ENCODE results near the gene ECE2.

DNA sequence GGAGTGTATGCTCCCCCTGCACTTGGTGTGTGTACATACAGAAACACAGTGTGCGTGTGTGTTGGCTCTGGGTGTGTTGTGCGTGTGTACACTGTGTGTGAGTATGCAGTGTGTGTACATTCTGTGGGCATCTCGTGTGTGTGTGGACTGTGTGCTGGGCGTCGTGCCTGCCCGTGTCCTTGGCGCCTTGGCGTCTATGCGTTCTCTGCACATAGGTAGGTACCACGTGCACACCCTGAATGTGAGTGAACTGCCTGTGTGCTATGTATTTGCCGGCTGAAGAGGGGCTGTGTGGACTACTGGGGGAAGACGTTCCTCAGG lies 481 bp upstream of the ECE2 start:
- TF ChIP-seq ESRRA (CRISPR knock-in tag; IDR thresholded peaks at IDR 0.05; ENCODE audit: borderline replicate concordance) (no peak), ETV6 (CRISPR knock-in tag; IDR thresholded peaks at IDR 0.05) (no peak), GABPB1 (CRISPR knock-in tag; IDR thresholded peaks at IDR 0.05) (no peak), NR2C2 (CRISPR knock-in tag; IDR thresholded peaks at IDR 0.05) (no peak), SP1 (CRISPR knock-in tag; conservative IDR thresholded peaks at IDR 0.05) (no peak), FOXJ3 (CRISPR knock-in tag; IDR thresholded peaks at IDR 0.05; ENCODE audit: borderline replicate concordance) (no peak)
- TF ChIP-seq, protein P1, sequence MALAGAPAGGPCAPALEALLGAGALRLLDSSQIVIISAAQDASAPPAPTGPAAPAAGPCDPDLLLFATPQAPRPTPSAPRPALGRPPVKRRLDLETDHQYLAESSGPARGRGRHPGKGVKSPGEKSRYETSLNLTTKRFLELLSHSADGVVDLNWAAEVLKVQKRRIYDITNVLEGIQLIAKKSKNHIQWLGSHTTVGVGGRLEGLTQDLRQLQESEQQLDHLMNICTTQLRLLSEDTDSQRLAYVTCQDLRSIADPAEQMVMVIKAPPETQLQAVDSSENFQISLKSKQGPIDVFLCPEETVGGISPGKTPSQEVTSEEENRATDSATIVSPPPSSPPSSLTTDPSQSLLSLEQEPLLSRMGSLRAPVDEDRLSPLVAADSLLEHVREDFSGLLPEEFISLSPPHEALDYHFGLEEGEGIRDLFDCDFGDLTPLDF (CRISPR knock-in tag; IDR thresholded peaks at IDR 0.05) = no peak
- TF ChIP-seq, protein P2, sequence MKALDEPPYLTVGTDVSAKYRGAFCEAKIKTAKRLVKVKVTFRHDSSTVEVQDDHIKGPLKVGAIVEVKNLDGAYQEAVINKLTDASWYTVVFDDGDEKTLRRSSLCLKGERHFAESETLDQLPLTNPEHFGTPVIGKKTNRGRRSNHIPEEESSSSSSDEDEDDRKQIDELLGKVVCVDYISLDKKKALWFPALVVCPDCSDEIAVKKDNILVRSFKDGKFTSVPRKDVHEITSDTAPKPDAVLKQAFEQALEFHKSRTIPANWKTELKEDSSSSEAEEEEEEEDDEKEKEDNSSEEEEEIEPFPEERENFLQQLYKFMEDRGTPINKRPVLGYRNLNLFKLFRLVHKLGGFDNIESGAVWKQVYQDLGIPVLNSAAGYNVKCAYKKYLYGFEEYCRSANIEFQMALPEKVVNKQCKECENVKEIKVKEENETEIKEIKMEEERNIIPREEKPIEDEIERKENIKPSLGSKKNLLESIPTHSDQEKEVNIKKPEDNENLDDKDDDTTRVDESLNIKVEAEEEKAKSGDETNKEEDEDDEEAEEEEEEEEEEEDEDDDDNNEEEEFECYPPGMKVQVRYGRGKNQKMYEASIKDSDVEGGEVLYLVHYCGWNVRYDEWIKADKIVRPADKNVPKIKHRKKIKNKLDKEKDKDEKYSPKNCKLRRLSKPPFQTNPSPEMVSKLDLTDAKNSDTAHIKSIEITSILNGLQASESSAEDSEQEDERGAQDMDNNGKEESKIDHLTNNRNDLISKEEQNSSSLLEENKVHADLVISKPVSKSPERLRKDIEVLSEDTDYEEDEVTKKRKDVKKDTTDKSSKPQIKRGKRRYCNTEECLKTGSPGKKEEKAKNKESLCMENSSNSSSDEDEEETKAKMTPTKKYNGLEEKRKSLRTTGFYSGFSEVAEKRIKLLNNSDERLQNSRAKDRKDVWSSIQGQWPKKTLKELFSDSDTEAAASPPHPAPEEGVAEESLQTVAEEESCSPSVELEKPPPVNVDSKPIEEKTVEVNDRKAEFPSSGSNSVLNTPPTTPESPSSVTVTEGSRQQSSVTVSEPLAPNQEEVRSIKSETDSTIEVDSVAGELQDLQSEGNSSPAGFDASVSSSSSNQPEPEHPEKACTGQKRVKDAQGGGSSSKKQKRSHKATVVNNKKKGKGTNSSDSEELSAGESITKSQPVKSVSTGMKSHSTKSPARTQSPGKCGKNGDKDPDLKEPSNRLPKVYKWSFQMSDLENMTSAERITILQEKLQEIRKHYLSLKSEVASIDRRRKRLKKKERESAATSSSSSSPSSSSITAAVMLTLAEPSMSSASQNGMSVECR (CRISPR knock-in tag; IDR thresholded peaks at IDR 0.05; ENCODE audit: borderline replicate concordance) = no peak
- TF ChIP-seq, protein P3, sequence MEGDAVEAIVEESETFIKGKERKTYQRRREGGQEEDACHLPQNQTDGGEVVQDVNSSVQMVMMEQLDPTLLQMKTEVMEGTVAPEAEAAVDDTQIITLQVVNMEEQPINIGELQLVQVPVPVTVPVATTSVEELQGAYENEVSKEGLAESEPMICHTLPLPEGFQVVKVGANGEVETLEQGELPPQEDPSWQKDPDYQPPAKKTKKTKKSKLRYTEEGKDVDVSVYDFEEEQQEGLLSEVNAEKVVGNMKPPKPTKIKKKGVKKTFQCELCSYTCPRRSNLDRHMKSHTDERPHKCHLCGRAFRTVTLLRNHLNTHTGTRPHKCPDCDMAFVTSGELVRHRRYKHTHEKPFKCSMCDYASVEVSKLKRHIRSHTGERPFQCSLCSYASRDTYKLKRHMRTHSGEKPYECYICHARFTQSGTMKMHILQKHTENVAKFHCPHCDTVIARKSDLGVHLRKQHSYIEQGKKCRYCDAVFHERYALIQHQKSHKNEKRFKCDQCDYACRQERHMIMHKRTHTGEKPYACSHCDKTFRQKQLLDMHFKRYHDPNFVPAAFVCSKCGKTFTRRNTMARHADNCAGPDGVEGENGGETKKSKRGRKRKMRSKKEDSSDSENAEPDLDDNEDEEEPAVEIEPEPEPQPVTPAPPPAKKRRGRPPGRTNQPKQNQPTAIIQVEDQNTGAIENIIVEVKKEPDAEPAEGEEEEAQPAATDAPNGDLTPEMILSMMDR (IDR thresholded peaks at IDR 0.05) = no peak
- TF ChIP-seq, protein P4, sequence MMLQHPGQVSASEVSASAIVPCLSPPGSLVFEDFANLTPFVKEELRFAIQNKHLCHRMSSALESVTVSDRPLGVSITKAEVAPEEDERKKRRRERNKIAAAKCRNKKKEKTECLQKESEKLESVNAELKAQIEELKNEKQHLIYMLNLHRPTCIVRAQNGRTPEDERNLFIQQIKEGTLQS (CRISPR knock-in tag; conservative IDR thresholded peaks at IDR 0.05) = no peak

Data from WTC11 (cell line).